ENCODE data around the gene AMFR.

AMFR gene

GRCh38 chr16:56345406-56346050 is 79.8 kb downstream of the AMFR start:
- no peak for DNase-seq

DNA sequence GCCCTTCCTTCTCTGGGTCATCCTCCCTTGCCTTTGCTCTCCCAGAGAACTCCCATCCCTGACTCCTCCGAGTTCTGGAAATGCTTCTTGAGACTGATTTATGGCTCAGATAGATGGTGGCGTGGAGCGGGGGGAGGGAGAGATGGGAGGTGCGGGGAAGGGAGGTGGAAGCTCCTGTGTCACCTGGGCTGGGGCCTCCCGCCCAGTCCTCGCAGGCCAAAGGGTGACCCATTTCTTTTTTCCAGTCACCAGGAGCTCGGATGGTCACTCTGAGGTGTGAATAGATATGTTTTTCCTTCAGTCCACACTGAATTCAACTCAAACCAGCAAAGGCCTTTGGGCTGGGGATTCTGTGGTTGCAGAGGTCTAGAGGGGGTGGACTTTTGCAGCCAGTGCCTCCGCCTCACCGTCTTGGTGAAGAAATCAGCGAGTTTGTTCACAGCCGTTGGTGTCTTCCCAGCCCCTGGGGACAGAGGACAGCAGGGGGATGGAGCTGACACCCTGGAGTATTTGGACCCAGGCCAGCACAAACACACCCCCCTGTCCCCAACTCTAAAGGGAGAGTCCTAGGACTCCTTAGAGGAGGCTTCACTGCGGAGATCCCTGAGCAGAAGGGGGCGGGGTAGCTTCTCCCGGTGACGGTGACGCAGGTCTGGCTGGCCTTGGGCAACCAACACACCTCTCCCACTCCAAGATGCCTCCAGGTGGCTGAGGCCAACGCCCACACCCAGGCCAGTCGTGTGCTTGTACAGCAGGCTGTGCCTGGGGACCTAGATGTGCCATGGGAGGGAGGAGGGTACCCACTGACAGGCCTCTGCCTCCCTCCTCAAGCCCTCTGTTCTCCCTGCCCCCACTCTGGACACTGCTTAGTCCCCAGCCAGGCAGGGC is 80.6 kb downstream of the AMFR start:
- DNase-seq: no peak

- DNase-seq: no peak
These were observed 81.5 kb downstream of the AMFR start for GRCh38 chr16:56343661-56344517.

GRCh38 chr16:56341656-56342399 is 83.5 kb downstream of the AMFR start:
- DNase-seq: no peak

- no peak for DNase-seq
These were observed 84.4 kb downstream of the AMFR start for GRCh38 chr16:56340864-56341365.

DNA sequence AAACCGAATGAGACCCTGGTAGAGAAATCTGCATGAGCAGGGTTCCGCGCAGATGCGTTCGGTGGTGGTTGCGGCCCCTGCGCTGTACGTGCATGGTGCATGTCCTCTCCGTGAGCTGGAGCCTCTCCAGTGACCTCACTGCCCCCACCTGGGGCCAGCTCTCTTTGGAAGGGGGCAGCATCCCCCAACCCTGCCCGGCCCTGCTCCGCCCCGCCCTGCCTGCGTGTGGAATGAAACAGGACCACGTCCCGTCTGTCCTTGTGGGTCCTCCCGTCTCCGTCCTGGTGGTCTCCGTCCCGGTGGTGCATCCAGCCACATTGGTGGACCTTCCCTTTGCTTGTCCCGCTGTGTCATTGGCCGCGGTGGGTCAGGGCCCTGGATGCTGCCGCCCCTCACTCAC is 84.9 kb downstream of the AMFR start:
- DNase-seq: no peak

GRCh38 chr16:56339431-56340195 is 85.7 kb downstream of the AMFR start:
- DNase-seq: no peak

DNA sequence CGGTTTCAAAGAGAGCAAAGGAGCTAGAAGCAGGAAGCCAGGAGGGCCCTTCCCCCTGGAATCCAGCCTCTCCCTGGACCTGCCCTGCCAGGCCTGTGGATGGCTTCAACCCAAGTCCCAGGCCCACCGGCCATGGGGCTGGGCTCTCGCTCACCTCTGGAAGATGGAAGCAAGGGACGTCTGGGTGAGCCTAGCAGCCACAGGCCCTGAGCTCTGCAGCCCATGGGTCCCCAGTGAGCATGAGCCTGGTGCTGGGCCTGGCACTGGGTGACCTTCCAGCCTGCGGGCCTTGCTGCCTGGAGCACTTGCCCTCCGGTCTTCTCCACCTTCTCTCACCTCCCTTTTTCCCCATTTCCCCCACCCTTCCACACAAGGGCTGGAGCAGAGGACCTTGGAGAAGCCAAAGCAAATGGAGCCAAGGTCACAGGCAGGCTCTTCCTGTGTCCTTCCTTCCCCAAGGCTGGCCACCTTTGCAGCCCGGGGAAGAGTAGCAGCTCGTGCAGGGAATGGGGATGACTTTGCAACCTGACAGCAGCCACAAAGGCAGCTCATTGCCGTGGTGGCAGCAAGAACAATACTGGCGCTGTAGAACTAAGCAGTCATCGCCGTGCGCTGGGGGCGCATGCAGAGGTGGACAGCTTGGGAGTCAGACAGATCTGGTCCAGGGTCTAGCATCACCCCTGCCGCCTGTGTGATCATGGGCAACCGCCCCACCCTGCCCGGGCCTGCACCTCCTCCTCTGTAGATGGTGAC is 86.6 kb downstream of the AMFR start:
- no peak for DNase-seq

DNA sequence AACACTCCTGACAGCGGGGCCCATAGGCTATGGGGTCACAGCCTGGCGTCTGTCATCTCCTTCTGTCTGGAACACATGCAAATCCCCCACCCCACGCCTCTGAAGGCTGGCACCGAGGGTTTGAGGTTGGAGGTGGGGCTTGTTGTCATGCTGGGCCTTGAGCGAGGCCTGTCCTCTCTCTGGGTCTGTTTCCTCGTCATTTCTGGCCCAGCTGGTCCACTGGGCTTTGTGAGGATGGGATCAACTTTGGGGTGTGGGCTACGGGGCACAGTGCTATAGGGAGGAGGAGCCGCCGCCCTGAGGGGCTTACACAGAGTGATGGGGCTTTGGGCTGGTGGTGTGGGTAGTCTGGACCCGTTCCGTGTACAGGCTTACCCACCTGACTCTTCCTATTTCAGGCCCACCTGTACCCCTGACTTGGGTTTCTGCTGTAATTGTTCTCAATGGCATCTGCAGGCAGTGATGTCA is 87.5 kb downstream of the AMFR start:
- DNase-seq: no peak

DNA sequence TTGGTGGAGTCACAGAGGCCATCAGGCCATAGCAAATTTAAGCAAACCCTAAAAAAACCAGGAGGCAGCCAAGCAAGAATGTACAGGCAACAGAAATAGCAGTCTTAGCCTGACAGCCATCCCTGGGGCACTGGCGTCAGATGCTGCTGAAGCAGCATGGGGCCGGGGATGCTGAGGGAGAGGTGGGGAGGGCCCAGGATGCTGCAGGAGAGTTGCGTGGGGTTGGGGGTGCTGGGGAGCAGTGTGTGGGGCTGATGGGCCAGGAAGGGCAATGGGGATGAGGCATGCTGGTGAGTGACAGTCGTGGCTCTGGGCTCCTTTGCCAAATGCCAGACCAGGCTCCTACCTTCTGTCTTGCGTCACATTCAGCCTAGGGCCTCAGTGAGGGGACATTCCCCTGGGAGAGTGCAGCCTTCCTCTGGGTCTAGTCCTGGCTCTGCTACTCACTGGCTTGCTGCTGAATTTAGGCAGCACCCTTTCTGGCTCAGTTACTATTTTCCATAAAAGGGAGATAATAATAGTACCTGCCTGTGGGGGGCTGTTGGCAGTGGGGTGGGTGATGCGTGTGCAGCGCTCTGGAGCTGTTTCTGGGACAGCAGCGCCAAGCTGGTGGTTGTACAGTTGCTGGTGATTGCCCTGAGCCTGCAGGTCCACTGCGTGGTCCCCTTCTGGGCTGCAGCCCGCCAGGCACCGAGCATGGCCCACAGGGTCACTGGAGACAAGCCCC is 88.1 kb downstream of the AMFR start:
- DNase-seq: no peak

DNA sequence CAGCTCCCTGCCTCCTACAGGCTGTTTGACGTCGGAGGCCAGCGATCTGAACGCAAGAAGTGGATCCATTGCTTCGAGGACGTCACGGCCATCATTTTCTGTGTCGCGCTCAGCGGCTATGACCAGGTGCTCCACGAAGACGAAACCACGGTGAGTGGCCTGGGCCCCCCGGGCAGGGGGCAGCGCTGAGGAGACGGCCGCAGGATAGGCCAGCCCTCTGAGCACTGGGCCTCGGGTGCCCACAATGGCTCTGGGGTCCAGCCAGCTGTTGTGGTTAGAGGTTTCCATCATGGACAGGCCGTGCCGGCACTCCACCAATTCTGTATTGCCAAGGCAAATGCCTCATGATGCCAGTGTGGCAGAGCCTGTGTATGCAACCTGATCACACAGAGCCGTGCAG is 88.6 kb downstream of the AMFR start:
- no peak for DNase-seq

DNA sequence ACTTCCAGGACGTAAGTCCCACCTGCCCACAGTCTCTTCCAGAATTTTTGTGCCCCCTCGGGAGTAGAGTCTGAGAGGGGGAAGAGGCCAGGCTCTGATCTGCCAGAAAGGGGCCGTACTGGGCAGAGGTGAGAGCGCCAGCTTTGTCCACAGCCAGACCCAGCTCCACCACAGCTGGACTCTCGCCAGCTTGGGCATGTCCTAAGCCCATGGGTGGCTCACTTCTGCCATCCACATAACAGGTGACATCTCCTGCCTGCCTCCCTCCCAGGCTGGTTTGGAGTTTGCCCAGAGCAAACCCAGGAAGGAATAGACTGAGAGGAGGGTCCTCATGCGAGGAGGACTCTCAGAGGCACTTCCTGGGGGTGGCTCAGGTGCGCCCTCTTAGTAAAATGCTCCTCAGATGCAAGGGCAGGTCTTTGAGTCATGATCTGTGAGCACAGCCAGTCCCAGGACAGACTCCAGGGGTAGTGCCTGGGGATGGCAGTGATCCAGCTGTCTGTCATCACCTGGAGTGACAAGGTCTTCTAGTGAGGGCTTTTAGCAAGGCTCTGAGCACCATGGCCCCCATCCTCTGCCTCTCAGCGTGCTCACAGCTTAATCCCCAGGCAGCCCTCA is 89.2 kb downstream of the AMFR start:
- DNase-seq: no peak

GRCh38 chr16:56334761-56335160 is 90.6 kb downstream of the AMFR start:
- DNase-seq: no peak

GRCh38 chr16:56332464-56333079 is 92.8 kb downstream of the AMFR start:
- DNase-seq: no peak

- DNase-seq: no peak
These were observed 93.4 kb downstream of the AMFR start for GRCh38 chr16:56331915-56332314.

- DNase-seq: no peak
These were observed 93.9 kb downstream of the AMFR start for GRCh38 chr16:56331399-56331798.

DNA sequence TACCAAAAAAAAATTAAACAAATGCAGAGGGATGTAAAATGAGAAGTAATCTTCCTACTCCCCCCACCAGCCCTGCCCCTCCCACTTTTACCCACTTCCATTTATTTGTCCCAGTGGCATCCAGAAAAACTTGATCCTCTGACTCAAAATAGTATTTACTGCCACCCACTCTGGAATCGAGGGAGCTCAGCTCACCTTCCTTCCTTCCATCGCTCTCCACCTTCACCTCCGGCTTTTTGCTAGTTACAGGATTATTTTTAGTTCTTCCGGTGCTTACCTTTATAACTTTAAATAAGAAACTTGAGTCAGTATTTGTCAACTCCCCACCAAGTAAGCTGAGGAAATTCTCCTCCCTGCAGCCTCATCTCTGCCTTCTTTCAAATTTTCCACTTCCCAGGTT is 94.9 kb downstream of the AMFR start:
- no peak for DNase-seq

- no peak for DNase-seq
These were observed 95.5 kb downstream of the AMFR start for GRCh38 chr16:56329887-56330286.
